ENCODE measurements around the gene PDCD11. TPM values are rescaled to one million over a fixed set of nuclear protein-coding genes. Genes with fewer than 3 reads are reported as not detected.

Gene PDCD11, protein sequence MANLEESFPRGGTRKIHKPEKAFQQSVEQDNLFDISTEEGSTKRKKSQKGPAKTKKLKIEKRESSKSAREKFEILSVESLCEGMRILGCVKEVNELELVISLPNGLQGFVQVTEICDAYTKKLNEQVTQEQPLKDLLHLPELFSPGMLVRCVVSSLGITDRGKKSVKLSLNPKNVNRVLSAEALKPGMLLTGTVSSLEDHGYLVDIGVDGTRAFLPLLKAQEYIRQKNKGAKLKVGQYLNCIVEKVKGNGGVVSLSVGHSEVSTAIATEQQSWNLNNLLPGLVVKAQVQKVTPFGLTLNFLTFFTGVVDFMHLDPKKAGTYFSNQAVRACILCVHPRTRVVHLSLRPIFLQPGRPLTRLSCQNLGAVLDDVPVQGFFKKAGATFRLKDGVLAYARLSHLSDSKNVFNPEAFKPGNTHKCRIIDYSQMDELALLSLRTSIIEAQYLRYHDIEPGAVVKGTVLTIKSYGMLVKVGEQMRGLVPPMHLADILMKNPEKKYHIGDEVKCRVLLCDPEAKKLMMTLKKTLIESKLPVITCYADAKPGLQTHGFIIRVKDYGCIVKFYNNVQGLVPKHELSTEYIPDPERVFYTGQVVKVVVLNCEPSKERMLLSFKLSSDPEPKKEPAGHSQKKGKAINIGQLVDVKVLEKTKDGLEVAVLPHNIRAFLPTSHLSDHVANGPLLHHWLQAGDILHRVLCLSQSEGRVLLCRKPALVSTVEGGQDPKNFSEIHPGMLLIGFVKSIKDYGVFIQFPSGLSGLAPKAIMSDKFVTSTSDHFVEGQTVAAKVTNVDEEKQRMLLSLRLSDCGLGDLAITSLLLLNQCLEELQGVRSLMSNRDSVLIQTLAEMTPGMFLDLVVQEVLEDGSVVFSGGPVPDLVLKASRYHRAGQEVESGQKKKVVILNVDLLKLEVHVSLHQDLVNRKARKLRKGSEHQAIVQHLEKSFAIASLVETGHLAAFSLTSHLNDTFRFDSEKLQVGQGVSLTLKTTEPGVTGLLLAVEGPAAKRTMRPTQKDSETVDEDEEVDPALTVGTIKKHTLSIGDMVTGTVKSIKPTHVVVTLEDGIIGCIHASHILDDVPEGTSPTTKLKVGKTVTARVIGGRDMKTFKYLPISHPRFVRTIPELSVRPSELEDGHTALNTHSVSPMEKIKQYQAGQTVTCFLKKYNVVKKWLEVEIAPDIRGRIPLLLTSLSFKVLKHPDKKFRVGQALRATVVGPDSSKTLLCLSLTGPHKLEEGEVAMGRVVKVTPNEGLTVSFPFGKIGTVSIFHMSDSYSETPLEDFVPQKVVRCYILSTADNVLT (N-terminal part only)
- total RNA-seq: 52.7 and 55.1 TPM in 2 replicates

DNA sequence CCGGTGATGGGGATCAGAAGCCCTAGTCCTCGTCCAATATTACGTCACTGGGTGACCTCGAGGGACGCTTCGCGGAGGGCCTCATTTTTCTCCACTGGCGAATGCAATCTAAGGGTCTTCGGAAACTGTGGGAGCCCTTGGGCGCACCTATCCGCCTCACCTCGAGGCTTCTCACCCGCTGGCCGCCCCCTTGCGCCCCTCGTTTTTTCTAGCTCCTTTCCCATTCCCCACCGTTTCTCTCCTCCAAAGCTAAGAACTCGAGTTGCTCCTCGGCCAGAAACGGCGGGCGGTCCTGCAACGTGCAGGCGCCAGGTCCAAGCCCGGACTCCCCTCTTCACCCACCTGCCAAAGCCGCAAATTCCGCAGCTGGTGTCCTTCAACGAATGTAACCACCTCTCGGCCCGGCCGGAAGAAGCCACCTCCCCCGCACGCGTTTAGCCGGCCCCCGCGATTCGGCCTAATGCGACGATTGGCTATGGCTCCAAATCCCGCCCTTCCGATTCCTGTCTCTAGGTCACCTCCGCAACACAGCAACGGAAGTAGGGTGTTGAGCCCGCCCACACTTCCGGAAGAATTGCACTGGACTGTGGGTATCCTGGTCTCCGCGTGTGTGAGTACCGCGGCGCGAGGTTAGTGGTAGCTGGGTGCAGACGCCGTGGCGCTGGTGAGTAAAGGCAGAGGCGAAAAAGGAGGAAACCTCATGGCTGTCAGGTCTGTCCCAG, at the start of gene PDCD11, which contains the start of gene ATP5MK:
PDCD11 (plus strand) TSS at position 560 of the 722 bp plus-strand sequence. CDS start 1,801 bp downstream, outside the sequence.
ATP5MK (minus strand) TSS at position 409 of the 722 bp plus-strand sequence. CDS start 4,018 bp downstream, outside the sequence.

DNA sequence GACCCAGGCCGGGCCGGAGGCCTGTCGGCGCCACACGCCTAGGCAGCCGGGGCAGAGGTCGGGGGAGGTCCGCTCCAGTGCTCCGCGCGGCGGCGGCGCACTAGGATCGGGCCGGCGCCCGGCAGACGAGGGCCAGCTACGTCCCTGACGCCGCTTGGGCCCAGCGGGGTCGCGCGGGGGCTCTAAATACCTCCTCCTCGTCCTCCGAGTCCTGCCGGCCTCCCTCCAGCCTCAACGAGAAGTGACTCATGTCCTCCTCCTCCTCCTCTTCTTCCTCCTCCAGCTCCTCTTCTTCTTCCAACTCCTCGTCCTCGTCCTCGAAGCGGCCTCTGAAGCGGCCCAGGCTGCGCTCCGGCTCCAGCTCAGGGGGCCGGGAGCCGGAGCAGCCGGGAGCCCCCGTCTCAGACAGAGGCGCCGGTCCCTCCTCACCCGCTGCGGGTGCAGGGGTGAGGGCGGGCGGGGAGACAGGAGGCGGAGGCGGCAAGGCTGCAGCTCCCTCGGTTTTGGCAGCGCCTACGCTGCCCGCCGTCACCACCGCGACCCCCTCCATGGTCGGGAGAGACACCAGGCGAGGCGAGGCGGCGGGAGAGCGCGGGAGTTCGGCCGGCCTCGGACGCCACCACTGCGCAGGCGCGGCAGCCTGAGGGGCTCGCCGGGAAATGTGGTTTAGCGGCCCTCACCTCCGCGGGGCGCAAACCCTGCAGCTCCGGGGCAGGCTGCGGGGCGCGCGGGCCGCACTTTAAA, 45.7 kb upstream of the PDCD11 start, which contains the start of gene PCGF6:
PCGF6 (minus strand) TSS at position 624 of the 744 bp plus-strand sequence; CDS start at position 550, 74 bp downstream.

DNA sequence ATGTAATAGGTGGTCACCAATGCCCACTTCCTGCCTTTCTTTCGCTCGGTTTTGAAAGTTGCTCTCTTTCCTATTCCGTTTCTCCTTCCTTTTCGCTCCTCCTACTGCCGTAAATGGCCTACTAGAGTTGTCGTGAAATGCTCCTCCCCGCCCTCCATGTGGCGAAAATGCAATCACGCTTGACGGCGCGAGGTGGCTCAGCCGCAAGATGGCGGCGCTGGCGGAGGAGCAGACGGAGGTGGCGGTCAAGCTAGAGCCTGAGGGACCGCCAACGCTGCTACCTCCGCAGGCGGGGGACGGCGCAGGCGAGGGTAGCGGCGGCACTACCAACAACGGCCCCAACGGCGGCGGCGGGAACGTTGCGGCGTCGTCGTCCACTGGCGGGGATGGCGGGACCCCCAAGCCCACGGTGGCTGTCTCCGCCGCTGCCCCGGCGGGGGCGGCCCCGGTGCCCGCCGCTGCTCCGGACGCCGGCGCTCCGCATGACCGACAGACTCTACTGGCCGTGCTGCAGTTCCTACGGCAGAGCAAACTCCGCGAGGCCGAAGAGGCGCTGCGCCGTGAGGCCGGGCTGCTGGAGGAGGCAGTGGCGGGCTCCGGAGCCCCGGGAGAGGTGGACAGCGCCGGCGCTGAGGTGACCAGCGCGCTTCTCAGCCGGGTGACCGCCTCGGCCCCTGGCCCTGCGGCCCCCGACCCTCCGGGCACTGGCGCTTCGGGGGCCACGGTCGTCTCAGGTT, 28.5 kb upstream of the PDCD11 start, which contains the start of gene TAF5:
TAF5 (plus strand) TSS at position 195 of the 737 bp plus-strand sequence; CDS start at position 209, 14 bp downstream.

DNA sequence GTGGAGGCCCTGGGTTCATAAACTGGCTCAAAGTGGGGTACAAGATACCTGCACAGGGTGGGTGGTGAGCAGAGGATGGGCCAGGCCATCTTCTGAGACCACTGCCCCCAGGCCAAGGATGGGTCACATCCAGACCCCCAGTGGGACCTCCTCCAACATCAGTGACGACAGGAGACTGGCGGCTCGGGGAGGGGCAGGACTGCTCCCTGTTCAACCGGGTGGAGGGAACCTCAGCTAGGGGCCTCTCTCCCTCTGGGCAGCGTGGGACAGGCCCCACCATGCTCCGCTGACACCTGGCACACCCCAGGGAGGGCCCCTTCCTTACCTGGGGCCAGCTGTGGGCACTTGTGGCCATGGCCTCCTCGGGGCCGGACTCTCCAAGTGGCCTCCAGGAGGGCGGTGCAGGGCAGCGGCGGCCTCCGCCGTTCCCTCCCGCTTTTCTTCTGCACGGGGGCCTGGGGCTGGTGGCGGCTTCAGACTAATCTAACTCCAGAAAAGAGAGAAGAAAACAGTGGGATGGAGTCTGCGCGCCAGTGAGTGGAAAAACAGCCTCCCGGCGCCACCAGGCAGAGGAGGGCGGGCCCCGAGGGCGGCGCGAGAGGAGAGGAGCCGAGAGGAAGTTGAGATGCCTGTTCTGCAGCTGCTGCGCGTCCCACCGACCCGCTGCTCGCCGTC, 55.5 kb downstream of the PDCD11 start, which contains the start of gene CALHM2:
CALHM2 (minus strand) TSS at position 540 of the 675 bp plus-strand sequence. CDS start 2,429 bp downstream, outside the sequence.

DNA sequence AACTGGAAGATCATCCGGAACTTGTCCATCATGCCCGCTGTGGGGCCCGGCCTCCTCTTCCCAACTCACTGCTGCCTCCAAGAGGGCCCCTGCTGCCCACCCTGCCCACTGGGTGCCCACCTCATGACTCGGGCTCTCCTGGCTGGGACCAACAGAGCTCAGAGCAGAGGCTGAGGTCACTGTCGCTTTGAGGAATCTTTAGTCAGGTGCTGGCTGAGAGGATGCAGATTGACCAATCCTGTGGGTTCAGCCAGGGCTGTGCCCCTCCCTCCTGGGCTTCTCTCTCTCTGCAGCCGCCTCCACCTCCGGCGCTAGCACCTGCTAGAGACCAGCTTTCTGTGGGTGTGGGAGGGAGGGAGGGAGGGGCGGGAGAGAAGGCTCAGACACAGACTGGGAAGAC, 62.3 kb downstream of the PDCD11 start, which contains the start of gene CALHM1:
CALHM1 (minus strand) TSS at position 181 of the 400 bp plus-strand sequence; CDS start at position 32, 149 bp downstream.

DNA sequence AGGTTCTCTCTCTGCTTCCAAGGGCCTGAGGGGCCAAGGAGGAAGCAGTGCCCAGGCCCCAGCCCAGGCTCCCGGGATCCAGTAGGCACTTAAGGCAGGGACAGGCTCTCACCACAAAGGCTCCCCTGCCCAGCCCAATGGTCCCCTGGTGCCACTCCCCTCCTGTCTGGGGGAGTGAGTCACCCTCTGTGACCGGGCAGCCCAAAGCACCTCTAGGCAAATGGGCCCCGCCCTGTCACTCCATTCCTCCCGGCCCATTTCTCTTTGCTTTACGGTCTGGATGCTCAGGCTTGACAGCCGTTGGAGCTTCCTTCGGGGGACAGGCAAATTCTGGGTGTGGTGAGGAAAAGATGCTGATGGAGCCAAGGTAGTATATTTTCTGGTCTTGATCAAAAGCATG, 82.7 kb downstream of the PDCD11 start, which contains the start of gene CALHM3:
CALHM3 (minus strand) TSS at position 106 of the 400 bp plus-strand sequence. CDS start 208 bp downstream, outside the sequence.

DNA sequence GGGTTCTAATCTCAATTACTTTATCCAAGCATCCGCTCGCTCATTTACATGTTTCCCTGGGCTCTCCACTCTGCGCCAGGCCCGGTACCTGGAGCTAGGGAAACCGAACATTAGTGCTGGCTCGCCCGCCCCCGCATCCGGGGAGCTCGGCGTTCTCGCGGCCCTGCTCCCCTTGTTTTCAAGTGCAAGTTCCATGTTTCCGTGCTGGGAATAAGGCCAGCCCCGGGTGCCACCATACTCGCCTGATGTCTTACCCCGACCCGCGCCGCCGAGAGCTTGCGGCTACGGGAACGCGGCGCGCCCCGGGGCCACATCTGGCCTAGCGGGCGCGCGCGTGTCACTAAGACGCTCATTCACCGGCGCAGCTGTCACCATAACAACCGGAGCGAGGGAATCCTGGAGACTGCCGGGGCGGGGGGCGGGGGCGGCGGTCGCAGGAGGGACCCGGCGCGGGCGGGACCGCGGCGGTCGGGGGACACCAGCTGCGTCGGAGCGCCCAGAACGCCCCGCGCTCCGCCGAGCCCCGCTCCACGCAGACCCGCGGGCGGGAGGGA, 97.0 kb downstream of the PDCD11 start, which contains the start of gene NEURL1:
NEURL1 (plus strand) TSS at position 344 of the 554 bp plus-strand sequence. CDS start 683 bp downstream, outside the sequence.

Other genes starting within 250 kb of the PDCD11 start
- 36.4 and 44.9 TPM in 2 replicates for gene NT5C2, start 203.4 kb upstream of the PDCD11 start, total RNA-seq
- under 0.01 TPM in 1 of 2 replicates, not detected in the other for gene RPEL1, start 150.7 kb upstream of the PDCD11 start, total RNA-seq
- gene INA, start 119.5 kb upstream of the PDCD11 start, total RNA-seq: 0.18 and 0.19 TPM in 2 replicates
- gene PCGF6, start 45.5 kb upstream of the PDCD11 start, total RNA-seq: 11.7 and 13.7 TPM in 2 replicates
- gene TAF5, start 28.6 kb upstream of the PDCD11 start, total RNA-seq: 4.4 and 5.0 TPM in 2 replicates
- gene ATP5MK, start 151 bp upstream of the PDCD11 start, total RNA-seq: 179 and 198 TPM in 2 replicates
- gene CALHM2, start 55.7 kb downstream of the PDCD11 start, total RNA-seq: 11.6 and 13.0 TPM in 2 replicates
- gene CALHM1, start 62.3 kb downstream of the PDCD11 start, total RNA-seq: not detected in 2 replicates
- not detected in 2 replicates for gene CALHM3, start 82.6 kb downstream of the PDCD11 start, total RNA-seq
- under 0.01 and 0.09 TPM in 2 replicates for gene NEURL1, start 97.1 kb downstream of the PDCD11 start, total RNA-seq

Data from endothelial cell of coronary artery (primary cell).